ENCODE data around the gene GARIN6. TPM values are rescaled to one million over a fixed set of nuclear protein-coding genes. Genes with fewer than 3 reads are reported as not detected.

The GARIN6 gene
- total RNA-seq, 1 donor from 2014 or later = not detected

DNA sequence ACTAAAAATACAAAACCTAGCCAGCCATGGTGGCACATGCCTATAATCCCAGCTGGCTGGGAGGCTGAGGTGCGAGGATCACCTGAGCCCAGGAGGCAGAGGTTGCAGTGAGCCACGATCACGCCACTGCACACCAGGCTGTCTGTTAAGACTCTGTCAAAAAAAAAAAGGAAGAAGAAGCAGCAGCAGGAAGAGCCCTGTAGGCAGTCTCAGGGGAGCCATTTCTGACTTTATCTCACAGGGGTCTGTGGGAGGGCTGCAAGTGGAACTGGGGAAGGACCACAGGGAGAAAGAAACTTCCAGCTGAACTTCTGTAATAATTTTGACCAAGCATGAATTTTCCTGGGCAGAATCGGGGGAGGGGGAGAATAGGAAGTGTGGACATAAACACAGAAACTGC, 32.7 kb downstream of the GARIN6 start:
- intact Hi-C loops (cut with micrococcal nuclease) = no loop called here
- no peak for DNase-seq
- H3K27me3 ChIP-seq (ENCODE audit: low read depth) = no peaks in the 10 kb centered on the region
- no peaks in the 10 kb centered on the region for H3K36me3 ChIP-seq
- H3K4me3 ChIP-seq = no peak overlapping the region
- TF ChIP-seq, protein P1, sequence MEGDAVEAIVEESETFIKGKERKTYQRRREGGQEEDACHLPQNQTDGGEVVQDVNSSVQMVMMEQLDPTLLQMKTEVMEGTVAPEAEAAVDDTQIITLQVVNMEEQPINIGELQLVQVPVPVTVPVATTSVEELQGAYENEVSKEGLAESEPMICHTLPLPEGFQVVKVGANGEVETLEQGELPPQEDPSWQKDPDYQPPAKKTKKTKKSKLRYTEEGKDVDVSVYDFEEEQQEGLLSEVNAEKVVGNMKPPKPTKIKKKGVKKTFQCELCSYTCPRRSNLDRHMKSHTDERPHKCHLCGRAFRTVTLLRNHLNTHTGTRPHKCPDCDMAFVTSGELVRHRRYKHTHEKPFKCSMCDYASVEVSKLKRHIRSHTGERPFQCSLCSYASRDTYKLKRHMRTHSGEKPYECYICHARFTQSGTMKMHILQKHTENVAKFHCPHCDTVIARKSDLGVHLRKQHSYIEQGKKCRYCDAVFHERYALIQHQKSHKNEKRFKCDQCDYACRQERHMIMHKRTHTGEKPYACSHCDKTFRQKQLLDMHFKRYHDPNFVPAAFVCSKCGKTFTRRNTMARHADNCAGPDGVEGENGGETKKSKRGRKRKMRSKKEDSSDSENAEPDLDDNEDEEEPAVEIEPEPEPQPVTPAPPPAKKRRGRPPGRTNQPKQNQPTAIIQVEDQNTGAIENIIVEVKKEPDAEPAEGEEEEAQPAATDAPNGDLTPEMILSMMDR (IDR thresholded peaks at IDR 0.05; ENCODE audit: borderline replicate concordance) = no peak
- no peak overlapping the region for H3K27ac ChIP-seq (replicated peaks)
- no peaks in the 10 kb centered on the region for H3K4me1 ChIP-seq
- peaks cover 17% of the 10 kb centered on the region for H3K9me3 ChIP-seq (replicated peaks)

DNA sequence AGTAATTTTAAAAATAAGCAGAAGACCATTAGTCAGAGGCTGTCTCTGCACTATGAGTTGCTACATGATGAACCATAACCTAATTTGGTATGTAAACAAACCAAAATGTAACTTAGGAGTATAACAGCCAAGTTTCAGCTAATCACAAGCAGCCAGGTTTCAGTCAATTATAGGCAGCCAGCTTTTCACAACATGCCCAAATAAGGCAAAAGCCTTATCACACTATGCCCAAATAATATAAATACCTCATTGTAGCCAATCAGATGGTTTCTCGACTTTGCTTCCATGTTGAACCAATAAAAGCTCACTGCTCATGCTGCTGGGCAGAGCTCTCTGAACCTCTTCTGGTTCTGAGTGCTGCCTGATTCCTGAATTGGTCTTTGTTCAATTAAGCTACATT, 38.6 kb downstream of the GARIN6 start:
- no peak for DNase-seq
- intact Hi-C loops (cut with micrococcal nuclease) = no loop called here
- Histone ChIP-seq H3K9me3 (replicated peaks) (peaks cover 39% of the 10 kb centered on the region), H3K27me3 (ENCODE audit: low read depth) (no peaks in the 10 kb centered on the region), H3K4me3 (no peak overlapping the region), H3K36me3 (no peaks in the 10 kb centered on the region), H3K4me1 (no peaks in the 10 kb centered on the region), H3K27ac (replicated peaks) (no peak overlapping the region)
- TF ChIP-seq, protein P1 (IDR thresholded peaks at IDR 0.05; ENCODE audit: borderline replicate concordance) = no peak

GRCh38 chr12:99695050-99695449, 47.5 kb downstream of the GARIN6 start:
- peaks cover 21% of the 10 kb centered on the region for H3K9me3 ChIP-seq (replicated peaks)
- H3K4me3 ChIP-seq = no peak overlapping the region
- H3K4me1 ChIP-seq = no peaks in the 10 kb centered on the region
- intact Hi-C loops (cut with micrococcal nuclease) = no loop called here
- no peak overlapping the region for H3K27ac ChIP-seq (replicated peaks)
- no peaks in the 10 kb centered on the region for H3K36me3 ChIP-seq
- TF ChIP-seq, protein P1 (IDR thresholded peaks at IDR 0.05; ENCODE audit: borderline replicate concordance) = no peak
- DNase-seq = no peak
- H3K27me3 ChIP-seq (ENCODE audit: low read depth) = no peaks in the 10 kb centered on the region

Data from left ventricle myocardium inferior (tissue), 1 donor.